Neural cell (in vitro differentiated cells): ENCODE data around the gene HEBP2.

Experiments used
- CTCF ChIP-seq: fragments of 450-650 bp; IDR thresholded peaks from 2 replicates; pipeline ENCODE4 v1.5.1; 2014; ENCODE audit warnings: antibody characterized with exemption, mild to moderate bottlenecking, moderate library complexity; ENCODE audit not compliant: poor library complexity, severe bottlenecking
- EZH2 ChIP-seq: fragments of 200-600, 300-800 bp; shearing (Covaris generic), sonication (generic); IDR thresholded peaks from 2 replicates; pipeline ENCODE4 v1.6.1; 2014; ENCODE audit warnings: antibody characterized with exemption, low read length, borderline replicate concordance, mild to moderate bottlenecking; ENCODE audit not compliant: insufficient read depth, poor library complexity, severe bottlenecking
- MXI1 ChIP-seq: fragments of 450-650 bp; conservative IDR thresholded peaks from 2 replicates; pipeline ENCODE4 v1.6.1; 2014; ENCODE audit warnings: antibody characterized with exemption, mild to moderate bottlenecking; ENCODE audit not compliant: poor library complexity, severe bottlenecking
- POLR2AphosphoS5 ChIP-seq: IDR thresholded peaks from 2 replicates; pipeline ENCODE4 v1.6.1; 2012
- RAD21 ChIP-seq: fragments of 450-650 bp; conservative IDR thresholded peaks from 2 replicates; pipeline ENCODE4 v1.6.1; 2014; ENCODE audit warnings: antibody characterized with exemption, mild to moderate bottlenecking, moderate library complexity
- REST ChIP-seq: IDR thresholded peaks from 2 replicates; pipeline ENCODE4 v1.6.1; 2012; ENCODE audit warnings: borderline replicate concordance
- SMC3 ChIP-seq: fragments of 450-650 bp; conservative IDR thresholded peaks from 2 replicates; pipeline ENCODE4 v1.6.1; 2014; ENCODE audit warnings: antibody characterized with exemption, mild to moderate bottlenecking, moderate library complexity; ENCODE audit not compliant: poor library complexity
- TAF1 ChIP-seq: IDR thresholded peaks from 2 replicates; pipeline ENCODE4 v1.6.1; 2012; ENCODE audit warnings: low read depth

GRCh38 chr6:138468320-138469015 lies 64.4 kb downstream of the HEBP2 start:
- TF ChIP-seq MXI1, result no peak
- TF ChIP-seq CTCF, result no peak
- no peak for TF ChIP-seq EZH2
- TF ChIP-seq SMC3, result no peak
- TF ChIP-seq RAD21, result no peak
- TF ChIP-seq TAF1, result no peak
- no peak for TF ChIP-seq REST
- TF ChIP-seq POLR2AphosphoS5, result no peak
